ENCODE data around the gene RNU5D-1. TPM values are rescaled to one million over a fixed set of nuclear protein-coding genes. Genes with fewer than 3 reads are reported as not detected.
"Not testable (repeated sequence)": the region's sequence is repeated elsewhere in the genome, so short reads cannot be mapped to it uniquely, and the experiment has no call there.

RNU5D-1 gene
- 13,683 TPM for polyA plus RNA-seq (2013, experiment 1 of 2)
- 13,620 TPM for polyA plus RNA-seq (2013, experiment 2 of 2)

- Histone ChIP-seq H3K36me3 (ENCODE audit: insufficient read depth, low read length) (no peaks in the 10 kb centered on the region), H3K4me3 (ENCODE audit: low read length) (no peak within 1 kb of the TSS; the same call in 1 of the 2 replicates), H3K27me3 (ENCODE audit: insufficient read depth, low read length) (no peaks in the 10 kb centered on the region), H3K9ac (ENCODE audit: low read depth, low read length) (peak within 1 kb of the TSS; percentile 84), H3K4me1 (ENCODE audit: insufficient read depth, low read length) (peaks cover 12% of the 10 kb centered on the region; the same call in 1 of the 2 replicates), H3K27ac (ENCODE audit: low read depth, low read length) (peak within 1 kb of the TSS; percentile 94), H3K9me3 (ENCODE audit: insufficient read depth, low read depth, low read length) (no peaks in the 10 kb centered on the region)
- WGBS: 13% methylated on average over 19 of the region's 19 CpGs
Measured at GRCh38 chr1:44730741-44731512, at the start of gene RNU5D-1. Gene RNU5D-1, minus strand, starts transcription at chr1:44731170.

- Histone ChIP-seq H3K9ac (ENCODE audit: low read depth, low read length) (no peak overlapping the region), H3K27me3 (ENCODE audit: insufficient read depth, low read length) (peaks cover 8% of the 10 kb centered on the region; the same call in 1 of the 2 replicates), H3K4me3 (ENCODE audit: low read length) (no peak overlapping the region), H3K36me3 (ENCODE audit: insufficient read depth, low read length) (peaks cover 54% of the 10 kb centered on the region), H3K4me1 (ENCODE audit: insufficient read depth, low read length) (peaks cover 19% of the 10 kb centered on the region), H3K9me3 (ENCODE audit: insufficient read depth, low read depth, low read length) (no peaks in the 10 kb centered on the region), H3K27ac (ENCODE audit: low read depth, low read length) (no peak overlapping the region)
- WGBS: 94% methylated on average over 14 of the region's 14 CpGs
Measured at GRCh38 chr1:44780583-44781121, 49.7 kb upstream of the RNU5D-1 start.

- no peak overlapping the region; the same call in 1 of the 2 replicates for H3K4me3 ChIP-seq (ENCODE audit: low read length)
- whole genome bisulfite sequencing: 97% methylated on average over 6 of the region's 6 CpGs
- H3K36me3 ChIP-seq (ENCODE audit: insufficient read depth, low read length): peaks cover 54% of the 10 kb centered on the region
- H3K9me3 ChIP-seq (ENCODE audit: insufficient read depth, low read depth, low read length): no peaks in the 10 kb centered on the region
- H3K27ac ChIP-seq (ENCODE audit: low read depth, low read length): no peak overlapping the region; the same call in 1 of the 2 replicates
- no peak overlapping the region for H3K9ac ChIP-seq (ENCODE audit: low read depth, low read length)
- H3K27me3 ChIP-seq (ENCODE audit: insufficient read depth, low read length): no peaks in the 10 kb centered on the region
- peaks cover 12% of the 10 kb centered on the region for H3K4me1 ChIP-seq (ENCODE audit: insufficient read depth, low read length)
Measured at GRCh38 chr1:44778705-44779576, 48.0 kb upstream of the RNU5D-1 start.

DNA sequence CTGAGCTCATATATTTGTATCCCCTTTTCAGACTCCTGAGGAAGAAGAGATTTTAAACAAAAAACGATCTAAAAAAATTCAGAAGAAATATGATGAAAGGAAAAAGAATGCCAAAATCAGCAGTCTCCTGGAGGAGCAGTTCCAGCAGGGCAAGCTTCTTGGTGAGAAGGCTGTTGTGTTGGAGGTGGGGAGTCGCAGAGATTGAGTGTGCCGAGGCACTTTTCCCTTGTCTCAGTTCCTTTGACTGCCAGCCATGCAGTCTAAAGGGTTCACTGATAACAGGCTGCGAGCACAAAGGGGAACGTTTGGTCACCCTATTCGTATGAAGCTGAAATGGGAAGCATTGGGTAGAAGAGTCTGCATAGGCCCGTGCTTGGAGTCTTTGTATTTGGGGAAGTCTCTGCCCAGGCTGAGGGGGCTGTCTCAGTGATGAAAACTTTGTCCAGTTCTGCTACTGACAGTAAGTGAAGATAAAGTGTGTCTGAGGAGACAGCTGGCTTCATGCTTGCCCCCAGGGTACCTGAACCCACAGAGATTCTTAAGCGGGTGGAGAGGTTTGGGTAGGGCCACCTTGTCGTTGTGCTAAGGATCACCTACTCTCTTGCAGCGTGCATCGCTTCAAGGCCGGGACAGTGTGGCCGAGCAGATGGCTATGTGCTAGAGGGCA is 47.1 kb upstream of the RNU5D-1 start:
- WGBS: 94% methylated on average over 13 of the region's 13 CpGs
- peak overlapping the region; percentile 71 for H3K4me3 ChIP-seq (ENCODE audit: low read length)
- no peaks in the 10 kb centered on the region for H3K27me3 ChIP-seq (ENCODE audit: insufficient read depth, low read length)
- peak overlapping the region; percentile 99 for H3K9ac ChIP-seq (ENCODE audit: low read depth, low read length)
- H3K27ac ChIP-seq (ENCODE audit: low read depth, low read length): no peak overlapping the region; the same call in 1 of the 2 replicates
- 0 out of 2 replicates have a peak, but pooled peaks cover 4% of the 10 kb centered on the region for H3K4me1 ChIP-seq (ENCODE audit: insufficient read depth, low read length)
- peaks cover 54% of the 10 kb centered on the region for H3K36me3 ChIP-seq (ENCODE audit: insufficient read depth, low read length)
- no peaks in the 10 kb centered on the region for H3K9me3 ChIP-seq (ENCODE audit: insufficient read depth, low read depth, low read length)

DNA sequence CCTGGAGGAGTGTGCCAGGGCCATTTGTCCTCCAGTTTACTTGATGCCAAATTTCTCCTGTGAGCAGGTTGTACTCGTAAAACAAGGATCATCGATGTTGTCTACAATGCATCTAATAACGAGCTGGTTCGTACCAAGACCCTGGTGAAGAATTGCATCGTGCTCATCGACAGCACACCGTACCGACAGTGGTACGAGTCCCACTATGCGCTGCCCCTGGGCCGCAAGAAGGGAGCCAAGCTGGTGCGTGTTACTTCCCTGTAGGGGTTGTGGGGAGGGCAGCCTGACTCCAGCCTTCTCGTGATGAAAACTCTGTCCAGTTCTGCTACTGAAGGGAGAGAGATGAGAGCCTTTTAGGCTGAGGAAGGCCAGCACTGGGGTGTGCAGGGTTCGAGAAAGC is 46.6 kb upstream of the RNU5D-1 start:
- no peaks in the 10 kb centered on the region for H3K27me3 ChIP-seq (ENCODE audit: insufficient read depth, low read length)
- peak overlapping the region; percentile 99 for H3K9ac ChIP-seq (ENCODE audit: low read depth, low read length)
- H3K9me3 ChIP-seq (ENCODE audit: insufficient read depth, low read depth, low read length): no peaks in the 10 kb centered on the region
- 95% methylated on average over 14 of the region's 14 CpGs for WGBS
- peak overlapping the region; percentile 46; the same call in 1 of the 2 replicates for H3K27ac ChIP-seq (ENCODE audit: low read depth, low read length)
- H3K36me3 ChIP-seq (ENCODE audit: insufficient read depth, low read length): peaks cover 54% of the 10 kb centered on the region
- peak overlapping the region; percentile 71 for H3K4me3 ChIP-seq (ENCODE audit: low read length)
- H3K4me1 ChIP-seq (ENCODE audit: insufficient read depth, low read length): 0 out of 2 replicates have a peak, but pooled peaks cover 3% of the 10 kb centered on the region

DNA sequence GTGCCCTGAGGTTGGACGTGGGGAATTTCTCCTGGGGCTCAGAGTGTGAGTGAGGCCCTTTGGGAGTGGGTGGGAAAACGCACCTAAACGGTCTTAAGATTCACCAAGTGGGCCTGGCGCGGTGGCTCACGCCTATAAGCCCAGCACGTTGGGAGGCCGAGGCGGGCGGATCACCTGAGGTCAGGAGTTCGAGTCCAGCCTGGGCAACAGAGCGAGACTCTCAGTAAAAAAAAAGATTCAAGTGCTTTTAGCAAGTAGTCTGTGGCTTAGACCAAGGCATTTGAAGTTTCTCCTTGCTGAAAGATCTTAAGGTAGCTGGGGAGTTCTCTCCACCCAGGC is 45.7 kb upstream of the RNU5D-1 start:
- H3K36me3 ChIP-seq (ENCODE audit: insufficient read depth, low read length): peaks cover 54% of the 10 kb centered on the region
- peak overlapping the region; percentile 84 for H3K27ac ChIP-seq (ENCODE audit: low read depth, low read length)
- WGBS: 39% methylated on average over 12 of the region's 12 CpGs
- H3K4me3 ChIP-seq (ENCODE audit: low read length): peak overlapping the region; percentile 71
- H3K27me3 ChIP-seq (ENCODE audit: insufficient read depth, low read length): no peaks in the 10 kb centered on the region
- peak overlapping the region; percentile 99 for H3K9ac ChIP-seq (ENCODE audit: low read depth, low read length)
- 0 out of 2 replicates have a peak, but pooled peaks cover 3% of the 10 kb centered on the region for H3K4me1 ChIP-seq (ENCODE audit: insufficient read depth, low read length)
- no peaks in the 10 kb centered on the region for H3K9me3 ChIP-seq (ENCODE audit: insufficient read depth, low read depth, low read length)

GRCh38 chr1:44775930-44776729 is 45.2 kb upstream of the RNU5D-1 start:
- peaks cover 52% of the 10 kb centered on the region for H3K36me3 ChIP-seq (ENCODE audit: insufficient read depth, low read length)
- 3% methylated on average over 36 of the region's 36 CpGs for WGBS
- H3K27me3 ChIP-seq (ENCODE audit: insufficient read depth, low read length): no peaks in the 10 kb centered on the region
- 0 out of 2 replicates have a peak, but pooled peaks cover 3% of the 10 kb centered on the region for H3K4me1 ChIP-seq (ENCODE audit: insufficient read depth, low read length)
- no peaks in the 10 kb centered on the region for H3K9me3 ChIP-seq (ENCODE audit: insufficient read depth, low read depth, low read length)
- peak overlapping the region; percentile 84 for H3K27ac ChIP-seq (ENCODE audit: low read depth, low read length)
- H3K9ac ChIP-seq (ENCODE audit: low read depth, low read length): peak overlapping the region; percentile 99
- peak overlapping the region; percentile 71 for H3K4me3 ChIP-seq (ENCODE audit: low read length)

DNA sequence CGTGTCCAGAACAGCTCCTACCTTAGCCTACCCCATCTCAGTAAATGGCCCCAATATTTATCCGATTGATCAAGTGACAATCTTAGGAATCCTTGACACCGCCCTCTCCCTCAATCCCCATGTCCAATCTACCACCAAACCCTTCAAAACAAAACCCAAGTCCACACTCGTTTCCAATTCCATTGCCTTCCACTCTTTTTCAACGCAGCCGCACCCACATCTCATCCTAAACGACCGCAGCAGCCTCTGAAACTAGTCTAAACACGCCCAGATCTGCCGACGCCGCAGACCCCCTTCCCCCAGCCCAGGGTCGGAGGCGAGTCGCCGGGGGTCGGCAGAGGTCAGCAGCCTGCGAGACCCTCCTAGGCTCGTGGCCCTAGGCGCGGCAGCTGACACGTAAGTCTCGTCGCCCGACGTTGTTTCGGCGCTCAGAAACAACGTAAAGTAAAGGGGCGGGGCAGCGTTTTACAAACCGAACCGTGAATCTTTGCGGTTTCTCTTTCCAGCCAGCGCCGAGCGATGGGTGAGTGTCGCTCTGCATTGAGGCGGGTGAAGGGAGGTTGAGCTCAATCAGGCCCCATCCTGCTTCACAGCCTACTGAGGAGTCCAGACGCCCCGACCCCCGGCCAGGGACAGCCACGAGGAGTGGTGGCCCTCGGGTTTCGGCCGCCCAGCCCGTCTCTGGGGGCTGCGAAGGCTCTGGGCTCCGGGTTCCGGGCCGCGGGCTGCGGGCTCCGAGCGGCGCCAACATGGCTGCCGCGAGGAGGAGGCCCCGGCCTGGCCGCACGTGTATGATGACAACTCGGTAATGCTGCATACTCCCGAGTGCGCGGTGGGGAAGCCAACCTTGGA is 44.3 kb upstream of the RNU5D-1 start, which contains the start of gene RPS8:
TSS of gene RPS8 (plus strand) at position 463 of the 852 bp plus-strand sequence. CDS start at position 520, 57 bp downstream.
- 0 out of 2 replicates have a peak, but pooled peaks cover 3% of the 10 kb centered on the region for H3K4me1 ChIP-seq (ENCODE audit: insufficient read depth, low read length)
- H3K4me3 ChIP-seq (ENCODE audit: low read length): peak within 1 kb of the TSS; percentile 71
- no peaks in the 10 kb centered on the region for H3K9me3 ChIP-seq (ENCODE audit: insufficient read depth, low read depth, low read length)
- H3K27ac ChIP-seq (ENCODE audit: low read depth, low read length): peak within 1 kb of the TSS; percentile 84
- WGBS: under 1% methylated on average over 65 of the region's 65 CpGs
- H3K36me3 ChIP-seq (ENCODE audit: insufficient read depth, low read length): peaks cover 44% of the 10 kb centered on the region
- H3K27me3 ChIP-seq (ENCODE audit: insufficient read depth, low read length): no peaks in the 10 kb centered on the region
- peak within 1 kb of the TSS; percentile 99 for H3K9ac ChIP-seq (ENCODE audit: low read depth, low read length)

- 94% methylated on average over 6 of the region's 6 CpGs for WGBS
- H3K36me3 ChIP-seq (ENCODE audit: insufficient read depth, low read length): peaks cover 71% of the 10 kb centered on the region
- H3K9ac ChIP-seq (ENCODE audit: low read depth, low read length); H3K4me3 ChIP-seq (ENCODE audit: low read length); H3K4me1 ChIP-seq (ENCODE audit: insufficient read depth, low read length); H3K9me3 ChIP-seq (ENCODE audit: insufficient read depth, low read depth, low read length); H3K27me3 ChIP-seq (ENCODE audit: insufficient read depth, low read length); H3K27ac ChIP-seq (ENCODE audit: low read depth, low read length): not testable (repeated sequence)
Measured at GRCh38 chr1:44766421-44766820, 35.5 kb upstream of the RNU5D-1 start.

All from HUES64 (cell line).